Effector CD8-positive, alpha-beta T cell (primary cell): ENCODE data around the gene PXDN.
"Not testable (repeated sequence)": the region's sequence is repeated elsewhere in the genome, so short reads cannot be mapped to it uniquely, and the experiment has no call there.

Experiments used
- DNase-seq: peaks from one replicate; lab custom pipeline; 2025; lab: John Stamatoyannopoulos, UW

Gene PXDN

GRCh38 chr2:1777156-1777555 is 32.8 kb upstream of the PXDN start:
- DNase-seq: no peak

DNA sequence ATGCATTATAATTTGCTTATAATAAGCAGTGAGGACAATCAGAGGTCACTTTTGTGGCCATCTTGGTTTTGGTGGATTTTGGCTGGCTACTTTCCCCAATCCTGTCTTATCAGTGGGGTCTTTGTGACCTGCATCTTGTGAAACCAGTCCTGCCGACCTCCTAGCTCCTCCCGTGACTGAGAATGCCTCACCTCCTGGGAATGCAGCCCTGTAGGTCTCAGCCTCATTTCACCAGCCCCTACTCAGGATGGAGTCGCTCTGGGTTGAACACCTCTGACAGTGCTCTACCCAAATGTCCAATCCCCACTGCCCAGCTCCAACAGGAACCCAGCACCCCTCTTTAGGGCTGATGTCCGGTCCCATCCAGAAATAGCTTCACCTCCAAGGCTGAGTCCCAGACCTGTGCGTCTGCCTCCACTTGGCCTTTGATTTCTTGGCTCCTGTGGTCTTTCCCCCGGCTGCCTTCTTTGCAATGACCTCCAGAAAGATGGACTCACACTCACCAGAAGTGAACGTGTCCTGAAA is 31.3 kb upstream of the PXDN start:
- no peak for DNase-seq

GRCh38 chr2:1774929-1775328 is 30.6 kb upstream of the PXDN start:
- DNase-seq: no peak

GRCh38 chr2:1773883-1774282 is 29.6 kb upstream of the PXDN start:
- no peak for DNase-seq

GRCh38 chr2:1772471-1773267 is 28.4 kb upstream of the PXDN start:
- no peak for DNase-seq

- no peak for DNase-seq
These were observed 27.4 kb upstream of the PXDN start for GRCh38 chr2:1771626-1772280.

DNA sequence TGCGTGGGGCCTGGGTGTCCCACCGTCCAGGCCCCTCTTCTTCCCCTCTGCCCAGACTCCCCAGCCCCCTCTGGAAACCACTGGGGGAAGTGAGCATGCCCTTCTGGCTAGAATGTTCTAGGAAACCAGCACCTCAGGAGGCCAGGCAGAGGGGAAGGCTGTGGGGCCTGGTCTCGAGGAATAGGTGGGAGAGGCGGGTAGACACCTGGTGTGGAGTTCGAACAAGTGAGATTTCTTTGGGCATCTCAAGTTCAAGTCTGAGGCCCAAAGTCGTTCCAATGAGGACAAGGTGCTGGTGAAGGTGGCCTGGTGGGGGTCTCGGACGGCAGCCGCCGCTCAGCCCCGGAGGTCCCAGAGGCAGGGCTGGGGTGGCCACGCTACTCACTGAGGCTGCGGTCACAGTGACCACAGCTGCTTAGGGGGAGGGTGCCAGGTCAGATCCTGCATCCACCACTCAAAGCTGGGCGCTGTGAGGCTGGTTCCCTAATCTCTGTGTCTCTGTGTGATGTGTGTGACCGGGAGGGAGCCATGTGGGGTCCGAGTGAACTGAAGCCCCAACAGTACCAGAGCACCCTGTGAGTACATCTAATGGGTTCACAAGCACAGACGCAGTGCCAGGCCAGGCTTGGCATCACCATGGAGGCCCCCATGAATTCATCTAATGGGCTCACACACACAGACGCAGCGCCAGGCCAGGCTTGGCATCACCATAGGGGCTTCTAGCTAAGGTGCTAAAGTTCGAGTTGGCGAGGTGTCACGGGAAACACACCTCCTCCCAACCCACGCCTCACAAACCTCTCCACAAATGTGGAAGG is 26.5 kb upstream of the PXDN start:
- no peak for DNase-seq

GRCh38 chr2:1769703-1770422 is 25.5 kb upstream of the PXDN start:
- DNase-seq: peak; percentile 5

- no peak for DNase-seq
These were observed 23.8 kb upstream of the PXDN start for GRCh38 chr2:1767939-1768691.

DNA sequence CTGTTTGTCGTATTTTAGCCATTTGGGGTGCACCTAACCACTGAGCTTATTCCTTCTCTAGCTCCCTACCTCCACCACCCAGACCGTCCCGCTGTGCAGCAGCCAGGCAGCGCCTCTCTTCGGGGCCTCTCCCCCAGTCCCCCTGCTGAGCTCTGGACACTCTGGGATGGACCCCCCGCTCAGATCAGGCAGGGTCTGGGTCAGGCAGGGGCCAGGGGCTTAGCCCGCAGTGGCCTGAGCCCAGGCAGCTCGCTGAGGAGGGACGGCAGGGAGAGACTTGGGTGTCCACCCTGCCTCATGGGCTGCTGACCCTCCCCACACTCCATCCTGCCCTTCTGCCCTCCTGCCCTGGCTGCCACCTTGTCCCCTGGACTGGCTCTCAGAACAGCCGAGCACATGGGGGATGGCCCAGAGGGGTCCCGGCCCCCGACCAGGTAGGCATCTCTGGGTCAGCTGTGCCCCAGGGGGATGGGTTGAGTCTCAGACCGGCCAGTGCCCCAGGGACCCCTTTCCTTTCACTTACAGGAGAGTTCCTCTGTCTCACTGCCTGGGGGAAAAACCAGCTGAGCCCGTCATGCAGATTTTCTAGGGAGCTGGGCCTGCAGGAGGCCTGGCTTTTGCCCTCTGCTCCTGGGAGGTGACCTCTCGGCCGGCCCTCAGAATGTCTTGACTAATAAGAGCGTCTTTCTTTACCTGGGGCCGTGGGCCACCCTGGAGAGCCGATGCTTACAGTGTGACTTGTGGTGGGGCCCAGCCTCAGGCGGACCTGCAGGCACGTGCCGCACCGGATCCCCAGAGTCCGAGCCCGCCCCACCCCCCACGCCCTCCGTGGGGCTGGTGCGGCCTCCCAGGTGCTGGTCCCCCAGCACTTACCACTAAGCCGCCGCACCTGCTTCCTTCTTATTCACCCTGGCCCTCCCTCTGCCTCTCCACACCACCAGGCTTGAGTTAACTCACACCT is 22.8 kb upstream of the PXDN start:
- no peak for DNase-seq

DNA sequence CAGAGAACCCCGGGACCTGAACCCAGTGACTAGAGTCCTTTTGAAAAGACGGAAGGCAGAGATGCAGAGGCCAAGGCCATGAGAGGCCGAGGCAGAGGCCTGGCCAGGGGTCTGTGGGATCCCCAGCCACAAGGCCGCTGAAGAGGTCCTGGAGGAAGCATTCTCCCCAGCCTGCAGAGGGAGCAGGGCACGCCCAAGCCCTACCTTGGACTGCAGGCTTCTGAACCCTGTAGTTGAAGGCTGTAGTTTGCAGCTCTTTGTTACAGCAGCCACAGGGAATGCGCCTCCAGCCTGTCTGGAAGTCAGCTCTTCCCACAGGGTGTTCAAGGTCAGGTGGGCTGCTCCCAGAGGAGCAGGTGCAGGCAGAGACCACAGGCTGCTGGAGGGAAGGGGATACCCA is 22.1 kb upstream of the PXDN start:
- DNase-seq: no peak

- not testable (repeated sequence) for DNase-seq
These were observed 20.9 kb upstream of the PXDN start for GRCh38 chr2:1765201-1765600.

DNA sequence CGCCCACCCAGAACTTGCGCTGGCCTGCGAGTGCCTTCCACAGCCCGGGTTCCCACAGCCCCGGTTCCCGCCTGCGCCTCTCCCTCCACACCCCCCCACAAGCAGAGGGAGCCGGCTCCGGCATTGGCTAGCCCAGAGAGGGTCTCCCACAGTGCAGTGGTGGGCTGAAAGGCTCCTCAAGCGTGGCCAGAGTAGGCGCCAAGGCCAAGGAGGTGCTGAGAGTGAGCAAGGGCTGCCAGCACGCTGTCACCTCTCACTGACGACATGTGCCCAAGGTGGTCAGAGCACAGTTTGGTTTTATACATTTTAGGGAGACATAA is 15.3 kb upstream of the PXDN start:
- DNase-seq: no peak

- DNase-seq: no peak
These were observed 14.7 kb upstream of the PXDN start for GRCh38 chr2:1758774-1759610.

GRCh38 chr2:1758171-1758570 is 13.9 kb upstream of the PXDN start:
- no peak for DNase-seq

- no peak for DNase-seq
These were observed 13.3 kb upstream of the PXDN start for GRCh38 chr2:1757567-1757966.

DNA sequence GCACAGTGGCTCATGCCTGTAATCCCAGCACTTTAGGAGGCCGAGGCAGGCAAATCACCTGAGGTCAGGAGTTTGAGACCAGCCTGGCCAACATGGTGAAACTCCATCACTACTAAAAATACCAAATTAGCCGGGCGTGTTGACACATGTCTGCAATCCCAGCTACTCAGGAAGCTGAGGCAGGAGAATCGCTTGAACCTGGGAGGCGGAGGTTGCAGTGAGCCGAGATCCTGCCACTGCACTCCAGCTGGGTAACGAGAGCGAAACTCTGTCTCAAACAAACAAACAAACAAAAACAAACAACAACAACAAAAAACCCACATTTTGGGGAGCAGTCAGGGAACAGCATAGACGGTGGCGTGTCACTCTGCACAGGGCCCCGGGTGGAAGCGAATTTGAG is 12.8 kb upstream of the PXDN start:
- DNase-seq: not testable (repeated sequence)

- DNase-seq: no peak
These were observed 12.1 kb upstream of the PXDN start for GRCh38 chr2:1756456-1756855.
